GM06990 (cell line): ENCODE data around the gene FNDC3B.

Experiments used
- DNase-seq: peaks from one replicate; pipeline ENCODE4 v3.0.0-alpha.2; 2011; ENCODE audit not compliant: insufficient read length; ENCODE audit errors: extremely low read depth
- H3K27me3 ChIP-seq: replicated peaks from 2 replicates; pipeline ENCODE4 v1.6.0; 2011; ENCODE audit warnings: low read length; ENCODE audit not compliant: control insufficient read depth, insufficient read depth
- H3K36me3 ChIP-seq: 2 replicates; pipeline ENCODE4 v1.5.1; 2011; ENCODE audit warnings: low read length; ENCODE audit not compliant: control insufficient read depth, insufficient read depth
- H3K4me3 ChIP-seq: replicated peaks from 2 replicates; pipeline ENCODE4 v1.5.1; 2011; ENCODE audit warnings: low read depth, mild to moderate bottlenecking, control low read depth, low read length
- TF ChIP-seq, protein P1 (sequence below): IDR thresholded peaks from 2 replicates; pipeline ENCODE4 v1.5.1; 2011; ENCODE audit warnings: low read length, control low read depth, mild to moderate bottlenecking, inconsistent platforms; ENCODE audit not compliant: insufficient read depth, poor library complexity, severe bottlenecking

FNDC3B gene

DNA sequence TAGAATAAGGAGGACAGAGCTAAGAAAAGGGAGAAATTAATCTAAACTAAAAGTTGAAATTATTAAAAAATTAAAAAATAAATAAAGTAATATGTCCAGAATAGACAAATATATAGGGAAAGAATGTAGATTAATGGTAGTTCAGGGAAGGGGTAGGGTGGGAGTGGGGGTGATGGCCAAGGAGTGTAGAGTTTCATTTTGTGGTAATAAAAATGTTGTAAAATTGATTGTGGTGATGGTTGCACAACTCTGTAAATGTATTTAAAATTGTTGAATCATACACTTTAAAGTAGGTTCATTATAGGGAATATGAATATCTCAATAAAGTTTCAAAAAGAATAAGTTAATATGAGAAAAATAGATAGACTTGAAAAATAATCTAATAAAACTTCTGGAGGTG lies 21.0 kb upstream of the FNDC3B start:
- Histone ChIP-seq H3K27me3 (no peaks in the 10 kb centered on the region; the same call in 1 of the 2 replicates), H3K4me3 (no peak overlapping the region), H3K36me3 (no peaks in the 10 kb centered on the region)
- no peak for DNase-seq
- TF ChIP-seq, protein P1, sequence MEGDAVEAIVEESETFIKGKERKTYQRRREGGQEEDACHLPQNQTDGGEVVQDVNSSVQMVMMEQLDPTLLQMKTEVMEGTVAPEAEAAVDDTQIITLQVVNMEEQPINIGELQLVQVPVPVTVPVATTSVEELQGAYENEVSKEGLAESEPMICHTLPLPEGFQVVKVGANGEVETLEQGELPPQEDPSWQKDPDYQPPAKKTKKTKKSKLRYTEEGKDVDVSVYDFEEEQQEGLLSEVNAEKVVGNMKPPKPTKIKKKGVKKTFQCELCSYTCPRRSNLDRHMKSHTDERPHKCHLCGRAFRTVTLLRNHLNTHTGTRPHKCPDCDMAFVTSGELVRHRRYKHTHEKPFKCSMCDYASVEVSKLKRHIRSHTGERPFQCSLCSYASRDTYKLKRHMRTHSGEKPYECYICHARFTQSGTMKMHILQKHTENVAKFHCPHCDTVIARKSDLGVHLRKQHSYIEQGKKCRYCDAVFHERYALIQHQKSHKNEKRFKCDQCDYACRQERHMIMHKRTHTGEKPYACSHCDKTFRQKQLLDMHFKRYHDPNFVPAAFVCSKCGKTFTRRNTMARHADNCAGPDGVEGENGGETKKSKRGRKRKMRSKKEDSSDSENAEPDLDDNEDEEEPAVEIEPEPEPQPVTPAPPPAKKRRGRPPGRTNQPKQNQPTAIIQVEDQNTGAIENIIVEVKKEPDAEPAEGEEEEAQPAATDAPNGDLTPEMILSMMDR: no peak

DNA sequence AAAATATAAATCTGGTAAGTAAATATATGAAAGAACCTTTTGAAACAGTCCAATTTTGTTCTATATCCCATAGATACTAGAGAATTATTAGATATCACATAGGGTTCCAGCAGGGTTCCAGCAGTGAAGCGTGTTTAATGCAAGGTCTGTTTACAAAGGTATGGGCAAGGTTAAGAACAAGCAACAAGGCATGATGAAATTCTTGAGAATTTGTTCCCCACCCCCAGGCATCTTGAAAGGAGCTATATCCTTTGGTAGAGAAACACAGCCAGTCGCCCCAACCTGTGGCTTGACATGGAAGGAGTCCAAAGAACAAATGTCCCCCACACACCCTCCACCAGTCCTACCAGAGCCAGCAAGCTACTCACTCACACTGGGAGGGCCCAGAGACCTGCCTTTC lies 18.6 kb upstream of the FNDC3B start:
- H3K27me3 ChIP-seq: no peaks in the 10 kb centered on the region
- H3K4me3 ChIP-seq: no peak overlapping the region
- TF ChIP-seq, protein P1: no peak
- H3K36me3 ChIP-seq: no peaks in the 10 kb centered on the region
- no peak for DNase-seq

DNA sequence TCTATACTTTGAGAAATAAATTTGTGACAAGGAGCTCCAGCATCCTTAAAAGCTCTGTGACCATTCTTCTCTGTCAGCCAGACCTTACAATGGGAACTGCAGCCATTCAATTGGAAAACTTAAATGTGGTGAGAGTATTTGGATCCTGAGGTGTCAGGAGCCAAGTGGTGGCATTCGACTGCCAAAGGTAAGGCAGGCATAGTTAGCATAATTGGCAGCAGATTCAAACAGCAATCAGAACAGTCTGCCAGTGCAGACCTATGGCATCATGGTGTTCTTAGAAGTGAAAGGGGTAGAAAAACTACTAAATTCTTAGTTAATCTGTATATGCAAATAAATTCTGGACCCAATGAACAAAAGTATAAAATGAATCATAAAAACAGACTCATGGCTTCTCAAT lies 18.2 kb upstream of the FNDC3B start:
- TF ChIP-seq, protein P1: no peak
- no peak for DNase-seq
- Histone ChIP-seq H3K27me3 (no peaks in the 10 kb centered on the region), H3K36me3 (no peaks in the 10 kb centered on the region), H3K4me3 (no peak overlapping the region)

DNA sequence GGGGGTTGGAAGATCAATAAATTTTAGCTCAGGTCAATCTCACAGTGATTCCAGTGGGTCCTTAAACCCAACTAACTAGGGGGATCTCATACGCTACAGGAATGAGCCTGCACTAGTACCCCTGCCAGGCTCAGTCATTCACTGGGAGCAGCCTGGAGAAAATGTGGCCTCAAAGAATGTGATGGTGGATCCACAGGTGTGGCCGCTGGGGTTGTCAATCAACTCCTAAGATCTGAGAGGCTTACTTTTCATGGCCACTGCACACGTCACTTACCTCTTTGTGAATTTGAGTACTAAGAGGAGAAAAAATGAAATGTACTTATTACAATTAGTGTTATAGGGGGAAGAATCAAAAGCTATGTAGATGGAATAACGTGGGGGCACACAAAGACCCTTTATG lies 17.5 kb upstream of the FNDC3B start:
- TF ChIP-seq, protein P1: no peak
- no peaks in the 10 kb centered on the region for H3K36me3 ChIP-seq
- no peaks in the 10 kb centered on the region for H3K27me3 ChIP-seq
- no peak for DNase-seq
- H3K4me3 ChIP-seq: no peak overlapping the region

DNA sequence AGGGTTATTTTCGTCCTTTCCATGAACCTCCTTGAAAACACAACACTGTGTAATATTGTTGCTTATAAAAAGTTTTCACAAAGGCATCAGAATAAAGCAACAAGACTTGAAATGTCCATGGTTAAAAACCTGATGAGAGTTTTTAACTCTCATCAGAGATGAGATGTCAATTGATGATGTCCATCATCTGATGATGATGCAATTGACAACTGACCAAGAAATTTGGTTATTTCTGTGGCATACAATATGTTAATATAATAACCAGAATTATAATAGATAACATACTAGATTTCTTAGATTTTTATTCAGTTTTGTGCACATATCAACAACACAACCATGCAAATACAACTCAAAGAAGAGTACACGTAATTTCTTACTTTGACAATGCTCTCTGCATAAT lies 15.5 kb upstream of the FNDC3B start:
- Histone ChIP-seq H3K36me3 (no peaks in the 10 kb centered on the region), H3K27me3 (no peaks in the 10 kb centered on the region), H3K4me3 (no peak overlapping the region)
- TF ChIP-seq, protein P1: no peak
- no peak for DNase-seq

DNA sequence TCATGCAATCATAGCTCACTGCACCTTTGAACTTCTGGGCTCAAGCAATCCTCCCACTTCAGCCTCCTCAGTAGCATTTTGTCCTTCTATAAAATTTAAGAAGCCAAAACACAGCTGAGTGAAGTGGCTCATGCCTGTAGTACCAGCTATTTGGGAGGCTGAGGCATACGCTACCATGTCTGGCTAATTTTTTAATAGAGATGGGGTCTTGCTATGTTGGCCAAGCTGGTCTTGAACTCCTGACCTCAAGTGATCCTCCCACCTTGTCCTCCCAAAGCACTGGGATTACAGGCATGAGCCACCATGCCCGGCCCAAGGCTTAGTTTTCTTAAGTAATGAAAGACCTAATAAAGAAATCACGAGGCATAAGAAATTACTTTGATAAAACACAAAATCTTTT lies 14.7 kb upstream of the FNDC3B start:
- DNase-seq: no peak
- H3K4me3 ChIP-seq: no peak overlapping the region
- H3K36me3 ChIP-seq: no peaks in the 10 kb centered on the region
- TF ChIP-seq, protein P1: no peak
- no peaks in the 10 kb centered on the region for H3K27me3 ChIP-seq
